GM23338 (cell line): ENCODE measurements around the gene CENPX.

Experiments
- CREB1 ChIP-seq: fragments of 250-450 bp; sonication (Bioruptor Pico); IDR thresholded peaks from 2 replicates; pipeline ENCODE4 v1.5.0; 2020; ENCODE audit warnings: low read depth, mild to moderate bottlenecking, moderate library complexity
- POLR2AphosphoS5 ChIP-seq: IDR thresholded peaks from 2 replicates; pipeline ENCODE4 v1.6.1; 2016; ENCODE audit warnings: antibody characterized with exemption, low read depth
- TF ChIP-seq, protein P1 (sequence below), 2 experiments: fragments of 200-600 bp in 1 of 2; sonication (generic) in 1 of 2; conservative IDR thresholded peaks; 2 replicates each; pipeline versions ENCODE4 v1.5.1 to v1.6.1; 2016 to 2017; ENCODE audit warnings: antibody characterized with exemption in 2 of 2, low read depth in 2 of 2, mild to moderate bottlenecking in 2 of 2, moderate library complexity in 1 of 2
- TF ChIP-seq, protein P2 (sequence below): IDR thresholded peaks from one replicate; pipeline ENCODE4 v1.6.1; 2018; ENCODE audit warnings: antibody characterized with exemption; ENCODE audit not compliant: unreplicated experiment

DNA sequence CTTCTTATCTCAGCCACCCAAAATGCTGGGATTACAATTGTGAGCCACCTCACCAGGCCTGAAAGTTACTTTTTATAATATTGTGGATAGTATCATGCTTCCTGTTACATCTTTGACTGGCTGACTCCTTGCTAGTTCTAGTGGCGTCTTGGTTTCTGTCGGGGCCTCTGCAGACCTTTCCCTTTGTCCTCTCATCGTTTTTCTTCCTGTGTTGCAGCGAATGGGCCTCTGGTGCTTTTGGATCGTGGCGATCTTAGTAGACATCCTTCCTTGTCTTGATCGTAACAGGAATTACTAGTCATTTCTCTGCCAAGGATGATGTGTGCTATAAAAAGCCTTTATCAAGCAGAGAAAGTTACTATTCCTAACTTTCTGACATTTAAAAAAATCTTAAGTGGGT, 24.5 kb downstream of the CENPX start:
- TF ChIP-seq POLR2AphosphoS5 (no peak), CREB1 (CRISPR knock-in tag) (no peak)
- TF ChIP-seq, protein P1, sequence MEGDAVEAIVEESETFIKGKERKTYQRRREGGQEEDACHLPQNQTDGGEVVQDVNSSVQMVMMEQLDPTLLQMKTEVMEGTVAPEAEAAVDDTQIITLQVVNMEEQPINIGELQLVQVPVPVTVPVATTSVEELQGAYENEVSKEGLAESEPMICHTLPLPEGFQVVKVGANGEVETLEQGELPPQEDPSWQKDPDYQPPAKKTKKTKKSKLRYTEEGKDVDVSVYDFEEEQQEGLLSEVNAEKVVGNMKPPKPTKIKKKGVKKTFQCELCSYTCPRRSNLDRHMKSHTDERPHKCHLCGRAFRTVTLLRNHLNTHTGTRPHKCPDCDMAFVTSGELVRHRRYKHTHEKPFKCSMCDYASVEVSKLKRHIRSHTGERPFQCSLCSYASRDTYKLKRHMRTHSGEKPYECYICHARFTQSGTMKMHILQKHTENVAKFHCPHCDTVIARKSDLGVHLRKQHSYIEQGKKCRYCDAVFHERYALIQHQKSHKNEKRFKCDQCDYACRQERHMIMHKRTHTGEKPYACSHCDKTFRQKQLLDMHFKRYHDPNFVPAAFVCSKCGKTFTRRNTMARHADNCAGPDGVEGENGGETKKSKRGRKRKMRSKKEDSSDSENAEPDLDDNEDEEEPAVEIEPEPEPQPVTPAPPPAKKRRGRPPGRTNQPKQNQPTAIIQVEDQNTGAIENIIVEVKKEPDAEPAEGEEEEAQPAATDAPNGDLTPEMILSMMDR (conservative IDR thresholded peaks at IDR 0.05; ENCODE audit: low read depth in 2 of 2) = no peak
- TF ChIP-seq, protein P2, sequence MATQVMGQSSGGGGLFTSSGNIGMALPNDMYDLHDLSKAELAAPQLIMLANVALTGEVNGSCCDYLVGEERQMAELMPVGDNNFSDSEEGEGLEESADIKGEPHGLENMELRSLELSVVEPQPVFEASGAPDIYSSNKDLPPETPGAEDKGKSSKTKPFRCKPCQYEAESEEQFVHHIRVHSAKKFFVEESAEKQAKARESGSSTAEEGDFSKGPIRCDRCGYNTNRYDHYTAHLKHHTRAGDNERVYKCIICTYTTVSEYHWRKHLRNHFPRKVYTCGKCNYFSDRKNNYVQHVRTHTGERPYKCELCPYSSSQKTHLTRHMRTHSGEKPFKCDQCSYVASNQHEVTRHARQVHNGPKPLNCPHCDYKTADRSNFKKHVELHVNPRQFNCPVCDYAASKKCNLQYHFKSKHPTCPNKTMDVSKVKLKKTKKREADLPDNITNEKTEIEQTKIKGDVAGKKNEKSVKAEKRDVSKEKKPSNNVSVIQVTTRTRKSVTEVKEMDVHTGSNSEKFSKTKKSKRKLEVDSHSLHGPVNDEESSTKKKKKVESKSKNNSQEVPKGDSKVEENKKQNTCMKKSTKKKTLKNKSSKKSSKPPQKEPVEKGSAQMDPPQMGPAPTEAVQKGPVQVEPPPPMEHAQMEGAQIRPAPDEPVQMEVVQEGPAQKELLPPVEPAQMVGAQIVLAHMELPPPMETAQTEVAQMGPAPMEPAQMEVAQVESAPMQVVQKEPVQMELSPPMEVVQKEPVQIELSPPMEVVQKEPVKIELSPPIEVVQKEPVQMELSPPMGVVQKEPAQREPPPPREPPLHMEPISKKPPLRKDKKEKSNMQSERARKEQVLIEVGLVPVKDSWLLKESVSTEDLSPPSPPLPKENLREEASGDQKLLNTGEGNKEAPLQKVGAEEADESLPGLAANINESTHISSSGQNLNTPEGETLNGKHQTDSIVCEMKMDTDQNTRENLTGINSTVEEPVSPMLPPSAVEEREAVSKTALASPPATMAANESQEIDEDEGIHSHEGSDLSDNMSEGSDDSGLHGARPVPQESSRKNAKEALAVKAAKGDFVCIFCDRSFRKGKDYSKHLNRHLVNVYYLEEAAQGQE = no peak
